GM19043 (cell line): ENCODE results near the gene CDC14C.
"Not testable (repeated sequence)": the region's sequence is repeated elsewhere in the genome, so short reads cannot be mapped to it uniquely, and the experiment has no call there.

ENCODE experiments used
- ATAC-seq: cut with Tn5 transposase; IDR thresholded peaks from one replicate; pipeline ENCODE4 v1.9.1; 2021; ENCODE audit warnings: low read depth; ENCODE audit not compliant: unreplicated experiment

CDC14C gene

GRCh38 chr7:48924433-48924832, at the start of gene CDC14C:
Gene CDC14C (plus strand): TSS chr7:48924547. CDS start chr7:48924673, 126 bp downstream.
- no peak for ATAC-seq

GRCh38 chr7:48875045-48875916, 49.1 kb upstream of the CDC14C start:
- ATAC-seq = no peak

- peak; percentile 52 for ATAC-seq
Observed at GRCh38 chr7:48876087-48876486, 48.3 kb upstream of the CDC14C start.

- ATAC-seq = no peak
Observed at GRCh38 chr7:48880851-48881250, 43.5 kb upstream of the CDC14C start.

GRCh38 chr7:48887500-48887899, 36.8 kb upstream of the CDC14C start:
- no peak for ATAC-seq

- no peak for ATAC-seq
Observed at GRCh38 chr7:48894574-48894973, 29.8 kb upstream of the CDC14C start.

GRCh38 chr7:48899932-48900331, 24.4 kb upstream of the CDC14C start:
- no peak for ATAC-seq

GRCh38 chr7:48901966-48902365, 22.4 kb upstream of the CDC14C start:
- ATAC-seq = no peak

GRCh38 chr7:48904975-48905374, 19.4 kb upstream of the CDC14C start:
- no peak for ATAC-seq

- not testable (repeated sequence) for ATAC-seq
Observed at GRCh38 chr7:48905686-48906085, 18.7 kb upstream of the CDC14C start.

GRCh38 chr7:48909887-48910286, 14.5 kb upstream of the CDC14C start:
- ATAC-seq = not testable (repeated sequence)

- no peak for ATAC-seq
Observed at GRCh38 chr7:48931481-48931880, 7.1 kb downstream of the CDC14C start.

- no peak for ATAC-seq
Observed at GRCh38 chr7:48932126-48932910, 8.0 kb downstream of the CDC14C start.

GRCh38 chr7:48933549-48934085, 9.3 kb downstream of the CDC14C start:
- no peak for ATAC-seq

GRCh38 chr7:48938539-48939295, 14.4 kb downstream of the CDC14C start:
- no peak for ATAC-seq

GRCh38 chr7:48943279-48943990, 19.1 kb downstream of the CDC14C start:
- no peak for ATAC-seq

GRCh38 chr7:48955916-48956315, 31.6 kb downstream of the CDC14C start:
- no peak for ATAC-seq

GRCh38 chr7:48959676-48960075, 35.3 kb downstream of the CDC14C start:
- no peak for ATAC-seq

- no peak for ATAC-seq
Observed at GRCh38 chr7:48962821-48963505, 38.6 kb downstream of the CDC14C start.
